KG1 (cell line): ENCODE measurements around the gene RELB.
"Not testable (repeated sequence)": the region's sequence is repeated elsewhere in the genome, so short reads cannot be mapped to it uniquely, and the experiment has no call there.

Experiments used
- DNase-seq: peaks from one replicate; lab custom pipeline; 2025; lab: John Stamatoyannopoulos, UW

Gene RELB

GRCh38 chr19:44987148-44987675, 14.1 kb upstream of the RELB start:
- DNase-seq, result no peak

DNA sequence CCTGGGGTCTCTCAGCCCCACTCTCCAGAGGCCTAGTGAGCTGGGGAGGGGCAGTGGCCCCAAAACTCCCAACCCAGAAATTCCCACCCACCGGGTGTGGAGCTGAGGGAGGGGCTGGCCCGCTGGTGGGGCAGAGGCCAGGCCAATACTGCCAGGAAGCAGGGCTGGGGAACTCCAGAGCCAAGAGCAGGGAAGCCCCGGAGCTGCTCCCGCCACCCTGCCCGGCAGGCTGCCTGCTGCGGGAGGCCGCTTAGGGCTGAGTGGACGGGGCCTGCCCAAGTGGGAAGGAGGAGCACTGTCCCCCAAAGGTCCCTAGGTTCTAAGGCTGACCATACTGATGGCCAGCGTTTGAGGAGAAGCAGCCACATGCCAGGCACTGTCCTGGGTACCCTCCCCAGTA, 13.0 kb upstream of the RELB start:
- DNase-seq, result no peak

GRCh38 chr19:44988896-44989556, 12.2 kb upstream of the RELB start:
- DNase-seq, result no peak

DNA sequence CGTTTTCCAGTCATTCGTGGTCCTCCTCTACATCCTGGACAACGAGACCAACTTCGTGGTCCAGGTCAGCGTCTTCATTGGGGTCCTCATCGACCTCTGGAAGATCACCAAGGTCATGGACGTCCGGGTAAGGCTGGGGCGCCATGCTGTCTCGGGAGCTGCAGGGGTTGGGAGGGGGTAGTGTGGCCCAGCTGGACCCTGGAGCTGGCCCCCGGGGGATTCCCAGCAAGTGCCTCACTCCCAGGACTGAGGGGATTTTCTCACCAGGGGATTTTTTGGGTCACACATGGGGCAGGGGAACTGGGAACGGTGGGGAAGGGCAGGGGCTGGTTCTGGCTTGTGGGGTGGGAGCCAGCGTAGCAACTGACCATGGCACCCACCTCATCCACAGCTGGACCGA, 10.8 kb upstream of the RELB start:
- no peak for DNase-seq

DNA sequence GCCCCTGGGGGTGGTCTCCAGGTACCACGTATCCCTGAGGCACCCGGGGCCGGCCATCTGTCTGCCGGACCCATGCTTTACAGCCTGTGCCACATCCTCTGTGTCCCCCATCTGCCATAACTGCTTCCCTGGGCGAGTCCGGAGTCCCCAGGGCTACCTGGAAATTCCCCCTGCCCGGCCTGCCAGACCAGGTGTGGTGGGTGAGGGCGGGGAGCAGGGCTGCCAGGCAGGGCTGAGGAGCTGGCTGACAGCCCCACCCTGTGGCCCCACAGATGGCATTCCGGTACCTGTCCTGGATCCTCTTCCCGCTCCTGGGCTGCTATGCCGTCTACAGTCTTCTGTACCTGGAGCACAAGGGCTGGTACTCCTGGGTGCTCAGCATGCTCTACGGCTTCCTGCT, 10.3 kb upstream of the RELB start:
- DNase-seq, result no peak

- DNase-seq, result no peak
These were observed 8.7 kb upstream of the RELB start for GRCh38 chr19:44992336-44993163.

GRCh38 chr19:44993526-44993925, 7.7 kb upstream of the RELB start:
- DNase-seq, result no peak

- no peak for DNase-seq
These were observed 7.2 kb upstream of the RELB start for GRCh38 chr19:44993926-44994537.

DNA sequence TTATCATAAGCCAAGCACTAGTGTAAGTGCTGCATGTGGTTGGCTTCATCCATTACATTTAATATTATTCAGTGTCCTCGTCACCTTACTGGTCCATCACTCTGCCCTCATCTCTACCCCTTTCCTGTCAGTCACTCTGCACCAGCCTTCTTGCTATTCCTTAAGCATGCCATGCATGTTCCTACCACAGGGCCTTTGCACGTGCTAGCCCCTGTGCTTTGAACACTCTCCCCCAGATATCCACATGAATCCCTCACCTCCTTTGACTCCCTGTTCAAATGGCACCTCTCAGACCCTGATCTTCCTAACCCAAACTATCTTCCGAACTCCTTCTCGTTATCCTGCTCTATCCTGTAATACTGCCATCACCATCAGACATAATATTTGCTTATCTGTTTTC, 3.2 kb upstream of the RELB start:
- DNase-seq, result no peak

- not testable (repeated sequence) for DNase-seq
These were observed 1.9 kb upstream of the RELB start for GRCh38 chr19:44999131-44999925.

- DNase-seq, result not testable (repeated sequence)
These were observed 599 bp upstream of the RELB start for GRCh38 chr19:45000665-45001064.

DNA sequence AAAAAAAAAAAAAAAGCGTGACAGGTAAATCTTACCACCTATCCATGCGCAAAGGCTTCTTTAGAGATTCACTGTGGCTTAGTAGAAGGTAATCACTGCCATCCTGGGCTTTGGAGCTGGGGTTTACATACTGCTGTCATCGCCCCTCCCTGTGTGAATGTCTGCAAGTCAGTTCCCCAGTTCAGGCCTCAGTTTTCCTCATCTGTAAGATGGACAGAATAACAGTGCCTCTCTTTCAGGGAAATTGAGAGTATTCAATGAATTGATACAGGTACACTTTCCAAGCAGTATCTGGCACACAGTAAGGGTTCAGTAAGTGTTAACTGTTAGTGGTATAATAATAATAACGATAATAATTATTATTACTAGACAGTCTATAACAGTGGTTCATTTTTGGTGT, 2.2 kb downstream of the RELB start:
- no peak for DNase-seq

- DNase-seq, result no peak
These were observed 4.5 kb downstream of the RELB start for GRCh38 chr19:45005787-45006186.

DNA sequence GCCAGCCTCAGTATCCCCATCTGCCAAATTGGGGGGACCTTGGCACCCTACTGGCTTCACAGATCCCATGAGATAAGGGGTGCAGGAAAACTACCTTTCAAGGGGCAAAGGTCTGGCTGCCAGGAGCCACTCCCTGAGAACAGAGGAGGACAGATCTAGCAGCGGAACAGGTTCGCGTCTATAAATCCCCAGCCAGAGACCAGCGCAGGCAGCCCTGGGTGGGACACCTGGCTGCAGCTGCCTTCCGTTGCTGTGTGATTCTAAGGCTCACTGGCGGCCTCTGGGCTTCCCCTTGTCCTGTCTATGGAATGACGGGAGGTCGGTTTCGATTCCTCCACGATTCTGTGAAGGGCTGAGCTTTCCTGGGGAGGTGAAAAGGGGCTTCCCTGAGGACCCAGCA, 7.3 kb downstream of the RELB start:
- no peak for DNase-seq

GRCh38 chr19:45009625-45010255, 8.5 kb downstream of the RELB start:
- DNase-seq, result no peak

DNA sequence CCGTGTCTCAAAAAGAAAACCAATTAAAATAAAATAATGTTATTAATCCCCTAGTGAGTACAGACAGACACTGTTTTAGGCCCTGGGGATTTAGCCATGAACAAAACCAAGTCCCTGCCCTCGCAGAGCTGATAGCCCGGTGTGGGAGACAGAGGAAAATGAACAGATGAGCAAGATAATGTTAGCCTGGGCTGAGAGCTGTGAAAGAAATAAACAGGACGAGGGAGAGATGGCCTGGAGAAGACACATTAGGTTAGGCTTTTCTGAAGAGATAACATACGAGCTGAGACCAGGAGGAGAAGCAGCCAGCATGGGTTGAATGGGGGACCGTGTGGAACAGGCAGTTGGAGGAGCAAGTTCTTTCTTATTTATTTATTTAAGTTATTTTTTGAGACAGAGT, 9.0 kb downstream of the RELB start:
- DNase-seq, result no peak

DNA sequence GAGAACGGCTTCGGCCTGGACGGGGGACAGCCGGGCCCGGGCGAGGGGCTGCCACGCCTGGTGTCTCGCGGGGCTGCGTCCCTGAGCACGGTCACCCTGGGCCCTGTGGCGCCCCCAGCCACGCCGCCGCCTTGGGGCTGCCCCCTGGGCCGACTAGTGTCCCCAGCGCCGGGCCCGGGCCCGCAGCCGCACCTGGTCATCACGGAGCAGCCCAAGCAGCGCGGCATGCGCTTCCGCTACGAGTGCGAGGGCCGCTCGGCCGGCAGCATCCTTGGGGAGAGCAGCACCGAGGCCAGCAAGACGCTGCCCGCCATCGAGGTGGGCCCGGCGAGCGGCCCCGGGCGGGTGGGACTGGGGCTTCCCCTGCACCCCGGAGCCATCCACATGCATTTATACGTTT, 10.7 kb downstream of the RELB start:
- DNase-seq, result no peak

DNA sequence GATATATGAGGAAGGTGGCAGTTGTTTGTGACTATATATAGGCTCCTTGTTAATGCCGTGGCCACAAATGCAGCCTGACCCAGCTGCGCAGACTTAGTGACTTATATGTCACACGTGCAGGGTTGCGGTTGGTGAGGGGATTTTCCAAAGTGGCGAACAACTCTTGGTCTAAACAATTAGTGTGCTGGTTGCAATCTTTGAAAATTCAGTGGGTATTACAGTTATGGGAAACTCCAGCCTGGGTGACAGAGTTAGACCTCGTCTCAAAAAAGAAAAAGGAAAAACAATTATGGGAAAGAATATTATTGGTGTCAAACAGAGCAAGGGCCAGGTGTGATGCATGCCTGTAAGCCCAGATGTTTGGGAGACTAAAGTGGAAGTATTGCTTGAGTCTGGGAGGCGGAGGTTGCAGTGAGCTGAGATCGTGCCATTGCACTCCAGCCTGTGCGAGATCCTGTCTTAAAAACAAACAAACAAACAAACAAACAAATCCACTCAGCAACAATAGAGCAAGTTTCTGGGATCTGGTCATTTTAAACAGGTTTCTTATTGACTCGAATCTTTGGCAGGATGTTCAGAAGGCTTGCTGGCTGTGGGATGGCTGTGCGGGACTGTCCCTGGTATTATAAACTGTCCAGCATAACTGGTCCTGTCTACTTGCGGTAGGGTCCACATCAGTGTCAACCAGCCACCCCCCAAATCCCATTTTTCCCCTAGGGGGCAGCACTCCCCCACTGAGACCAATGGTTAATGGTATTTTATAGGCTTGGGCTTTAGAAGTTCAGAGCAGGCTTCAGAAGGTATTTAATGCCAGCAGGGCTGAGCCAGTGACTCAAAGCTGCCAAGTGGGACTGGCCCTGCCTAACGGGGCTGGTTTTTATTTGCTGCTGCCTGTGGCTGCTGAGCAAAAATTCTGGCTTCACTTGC, 15.4 kb downstream of the RELB start:
- DNase-seq, result peak; percentile 54

- DNase-seq, result no peak
These were observed 17.9 kb downstream of the RELB start for GRCh38 chr19:45019187-45019586.

DNA sequence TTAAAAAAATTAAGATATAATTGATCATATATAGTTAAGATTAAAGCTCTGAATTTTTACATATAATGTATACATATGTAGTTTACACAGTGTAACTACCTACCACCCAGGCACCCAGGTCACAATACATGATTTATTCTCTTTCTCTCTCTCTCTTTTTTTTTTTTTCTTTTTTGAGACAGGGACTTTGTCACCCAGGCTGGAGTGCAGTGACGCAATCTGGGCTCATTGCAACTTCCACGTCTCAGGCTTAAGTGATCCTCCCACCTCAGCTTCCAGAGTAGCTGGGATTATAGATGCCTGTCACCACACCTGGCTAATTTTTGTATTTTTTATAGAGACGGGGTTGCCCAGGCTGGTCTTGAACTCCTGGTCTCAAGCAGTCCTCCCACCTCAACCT, 18.8 kb downstream of the RELB start:
- DNase-seq, result no peak

GRCh38 chr19:45021971-45022370, 20.7 kb downstream of the RELB start:
- DNase-seq, result no peak
